Prostate gland (tissue), 2 donors: ENCODE data around the gene ALG14.

Source experiments
- CTCF ChIP-seq, 4 experiments: fragments of 200-600 bp in 2 of 4; fragments of 450-650 bp in 2 of 4; sonication (generic) in 2 of 4; IDR thresholded peaks; 1 replicate in 3 of 4; 2 replicates in 1 of 4; pipeline ENCODE4 v1.5.1; 2016 to 2019; ENCODE audit warnings: antibody characterized with exemption in 4 of 4, mild to moderate bottlenecking in 2 of 4, moderate library complexity in 2 of 4
- POLR2A ChIP-seq: fragments of 450-650 bp; IDR thresholded peaks from one replicate; pipeline ENCODE4 v1.6.1; 2016; ENCODE audit warnings: antibody characterized with exemption, mild to moderate bottlenecking
- POLR2AphosphoS5 ChIP-seq: sonication (generic); formaldehyde crosslinking; IDR thresholded peaks from one replicate; pipeline ENCODE4 v1.6.1; 2017; ENCODE audit warnings: antibody characterized with exemption

- TF ChIP-seq CTCF (IDR thresholded peaks at IDR 0.05) = peak in 3 of 4 experiments; percentile 34 to 59 (median 48)
- no peak for TF ChIP-seq POLR2AphosphoS5
- no peak for TF ChIP-seq POLR2A
Observed at GRCh38 chr1:94926126-94926914, 146.4 kb downstream of the ALG14 start.
